H1 (cell line): ENCODE measurements around the gene ATG9B.

ENCODE experiments used
- BACH1 ChIP-seq: IDR thresholded peaks from 2 replicates; pipeline ENCODE4 v1.6.1; 2012; ENCODE audit warnings: low read length, improper control_type of control experiment
- CTCF ChIP-seq, 3 experiments: IDR thresholded peaks; 1 replicate in 2 of 3; 2 replicates in 1 of 3; pipeline versions ENCODE4 v1.5.1 to v1.6.1; 2011; ENCODE audit warnings: low read length in 3 of 3, mild to moderate bottlenecking in 3 of 3, inconsistent platforms in 2 of 3, low read depth in 1 of 3, moderate library complexity in 1 of 3; ENCODE audit not compliant: insufficient read depth in 1 of 3; ENCODE audit errors: control extremely low read depth in 1 of 3
- EP300 ChIP-seq, 2 experiments: IDR thresholded peaks; 1 replicate in 1 of 2; 2 replicates in 1 of 2; pipeline ENCODE4 v1.6.1; 2011 to 2012; ENCODE audit warnings: low read depth in 2 of 2, low read length in 2 of 2, mild to moderate bottlenecking in 2 of 2, borderline replicate concordance in 1 of 2, inconsistent platforms in 1 of 2, moderate library complexity in 1 of 2
- GABPA ChIP-seq: IDR thresholded peaks from 2 replicates; pipeline ENCODE4 v1.6.1; 2011; ENCODE audit warnings: mild to moderate bottlenecking, low read length, moderate library complexity, borderline replicate concordance; ENCODE audit not compliant: insufficient read depth
- KDM1A ChIP-seq: fragments of 200-600, 300-600 bp; sonication (generic); IDR thresholded peaks from 2 replicates; pipeline ENCODE4 v1.7.1; 2016; ENCODE audit warnings: mild to moderate bottlenecking, low read length, borderline replicate concordance
- MAFK ChIP-seq: IDR thresholded peaks from 2 replicates; pipeline ENCODE4 v1.6.1; 2012; ENCODE audit warnings: low read depth, mild to moderate bottlenecking, improper control_type of control experiment, low read length
- POLR2A ChIP-seq, 2 experiments: IDR thresholded peaks; 1 replicate in 1 of 2; 2 replicates in 1 of 2; pipeline ENCODE4 v1.6.1; 2011; ENCODE audit warnings: low read depth in 2 of 2, low read length in 2 of 2, mild to moderate bottlenecking in 2 of 2; ENCODE audit errors: control extremely low read depth in 1 of 2
- SRF ChIP-seq: IDR thresholded peaks from 2 replicates; pipeline ENCODE4 v1.6.1; 2011; ENCODE audit warnings: mild to moderate bottlenecking, low read depth, low read length, moderate library complexity
- TF ChIP-seq, protein P1 (sequence below): IDR thresholded peaks from 2 replicates; pipeline ENCODE4 v1.6.1; 2011; ENCODE audit warnings: low read depth, mild to moderate bottlenecking, low read length; ENCODE audit not compliant: insufficient read depth
- TF ChIP-seq, protein P2 (sequence below): fragments of 300-600 bp; sonication (generic); IDR thresholded peaks from 2 replicates; pipeline ENCODE4 v1.7.1; 2012; ENCODE audit warnings: low read length, moderate library complexity, mild to moderate bottlenecking, inconsistent platforms; ENCODE audit not compliant: insufficient replicate concordance

DNA sequence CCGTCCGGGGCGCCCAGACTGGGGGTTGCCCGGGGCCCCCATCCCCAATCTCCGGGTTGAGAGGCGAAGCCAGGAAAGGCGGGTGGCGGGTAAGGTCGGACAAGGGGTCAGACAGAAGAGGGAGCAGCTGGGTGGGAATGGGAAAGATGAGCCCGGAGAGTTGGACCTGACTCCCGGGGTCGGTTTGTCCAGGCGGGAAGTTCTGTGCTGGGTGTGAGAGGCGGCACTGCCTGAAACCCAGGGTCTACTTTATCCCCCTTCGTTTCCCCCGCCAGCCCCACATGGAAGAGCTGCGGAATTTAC is 35.8 kb upstream of the ATG9B start:
- TF ChIP-seq MAFK (no peak), BACH1 (no peak), CTCF (IDR thresholded peaks at IDR 0.05; ENCODE audit: control extremely low read depth in 1 of 3, insufficient read depth in 1 of 3, low read depth in 1 of 3, low read length in 3 of 3) (no peak), EP300 (IDR thresholded peaks at IDR 0.05; ENCODE audit: borderline replicate concordance in 1 of 2, low read depth in 2 of 2, low read length in 2 of 2) (no peak), POLR2A (IDR thresholded peaks at IDR 0.05; ENCODE audit: control extremely low read depth in 1 of 2, low read depth in 2 of 2, low read length in 2 of 2) (no peak), GABPA (no peak), SRF (no peak), KDM1A (no peak)
- TF ChIP-seq, protein P1, sequence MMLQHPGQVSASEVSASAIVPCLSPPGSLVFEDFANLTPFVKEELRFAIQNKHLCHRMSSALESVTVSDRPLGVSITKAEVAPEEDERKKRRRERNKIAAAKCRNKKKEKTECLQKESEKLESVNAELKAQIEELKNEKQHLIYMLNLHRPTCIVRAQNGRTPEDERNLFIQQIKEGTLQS = no peak
- TF ChIP-seq, protein P2, sequence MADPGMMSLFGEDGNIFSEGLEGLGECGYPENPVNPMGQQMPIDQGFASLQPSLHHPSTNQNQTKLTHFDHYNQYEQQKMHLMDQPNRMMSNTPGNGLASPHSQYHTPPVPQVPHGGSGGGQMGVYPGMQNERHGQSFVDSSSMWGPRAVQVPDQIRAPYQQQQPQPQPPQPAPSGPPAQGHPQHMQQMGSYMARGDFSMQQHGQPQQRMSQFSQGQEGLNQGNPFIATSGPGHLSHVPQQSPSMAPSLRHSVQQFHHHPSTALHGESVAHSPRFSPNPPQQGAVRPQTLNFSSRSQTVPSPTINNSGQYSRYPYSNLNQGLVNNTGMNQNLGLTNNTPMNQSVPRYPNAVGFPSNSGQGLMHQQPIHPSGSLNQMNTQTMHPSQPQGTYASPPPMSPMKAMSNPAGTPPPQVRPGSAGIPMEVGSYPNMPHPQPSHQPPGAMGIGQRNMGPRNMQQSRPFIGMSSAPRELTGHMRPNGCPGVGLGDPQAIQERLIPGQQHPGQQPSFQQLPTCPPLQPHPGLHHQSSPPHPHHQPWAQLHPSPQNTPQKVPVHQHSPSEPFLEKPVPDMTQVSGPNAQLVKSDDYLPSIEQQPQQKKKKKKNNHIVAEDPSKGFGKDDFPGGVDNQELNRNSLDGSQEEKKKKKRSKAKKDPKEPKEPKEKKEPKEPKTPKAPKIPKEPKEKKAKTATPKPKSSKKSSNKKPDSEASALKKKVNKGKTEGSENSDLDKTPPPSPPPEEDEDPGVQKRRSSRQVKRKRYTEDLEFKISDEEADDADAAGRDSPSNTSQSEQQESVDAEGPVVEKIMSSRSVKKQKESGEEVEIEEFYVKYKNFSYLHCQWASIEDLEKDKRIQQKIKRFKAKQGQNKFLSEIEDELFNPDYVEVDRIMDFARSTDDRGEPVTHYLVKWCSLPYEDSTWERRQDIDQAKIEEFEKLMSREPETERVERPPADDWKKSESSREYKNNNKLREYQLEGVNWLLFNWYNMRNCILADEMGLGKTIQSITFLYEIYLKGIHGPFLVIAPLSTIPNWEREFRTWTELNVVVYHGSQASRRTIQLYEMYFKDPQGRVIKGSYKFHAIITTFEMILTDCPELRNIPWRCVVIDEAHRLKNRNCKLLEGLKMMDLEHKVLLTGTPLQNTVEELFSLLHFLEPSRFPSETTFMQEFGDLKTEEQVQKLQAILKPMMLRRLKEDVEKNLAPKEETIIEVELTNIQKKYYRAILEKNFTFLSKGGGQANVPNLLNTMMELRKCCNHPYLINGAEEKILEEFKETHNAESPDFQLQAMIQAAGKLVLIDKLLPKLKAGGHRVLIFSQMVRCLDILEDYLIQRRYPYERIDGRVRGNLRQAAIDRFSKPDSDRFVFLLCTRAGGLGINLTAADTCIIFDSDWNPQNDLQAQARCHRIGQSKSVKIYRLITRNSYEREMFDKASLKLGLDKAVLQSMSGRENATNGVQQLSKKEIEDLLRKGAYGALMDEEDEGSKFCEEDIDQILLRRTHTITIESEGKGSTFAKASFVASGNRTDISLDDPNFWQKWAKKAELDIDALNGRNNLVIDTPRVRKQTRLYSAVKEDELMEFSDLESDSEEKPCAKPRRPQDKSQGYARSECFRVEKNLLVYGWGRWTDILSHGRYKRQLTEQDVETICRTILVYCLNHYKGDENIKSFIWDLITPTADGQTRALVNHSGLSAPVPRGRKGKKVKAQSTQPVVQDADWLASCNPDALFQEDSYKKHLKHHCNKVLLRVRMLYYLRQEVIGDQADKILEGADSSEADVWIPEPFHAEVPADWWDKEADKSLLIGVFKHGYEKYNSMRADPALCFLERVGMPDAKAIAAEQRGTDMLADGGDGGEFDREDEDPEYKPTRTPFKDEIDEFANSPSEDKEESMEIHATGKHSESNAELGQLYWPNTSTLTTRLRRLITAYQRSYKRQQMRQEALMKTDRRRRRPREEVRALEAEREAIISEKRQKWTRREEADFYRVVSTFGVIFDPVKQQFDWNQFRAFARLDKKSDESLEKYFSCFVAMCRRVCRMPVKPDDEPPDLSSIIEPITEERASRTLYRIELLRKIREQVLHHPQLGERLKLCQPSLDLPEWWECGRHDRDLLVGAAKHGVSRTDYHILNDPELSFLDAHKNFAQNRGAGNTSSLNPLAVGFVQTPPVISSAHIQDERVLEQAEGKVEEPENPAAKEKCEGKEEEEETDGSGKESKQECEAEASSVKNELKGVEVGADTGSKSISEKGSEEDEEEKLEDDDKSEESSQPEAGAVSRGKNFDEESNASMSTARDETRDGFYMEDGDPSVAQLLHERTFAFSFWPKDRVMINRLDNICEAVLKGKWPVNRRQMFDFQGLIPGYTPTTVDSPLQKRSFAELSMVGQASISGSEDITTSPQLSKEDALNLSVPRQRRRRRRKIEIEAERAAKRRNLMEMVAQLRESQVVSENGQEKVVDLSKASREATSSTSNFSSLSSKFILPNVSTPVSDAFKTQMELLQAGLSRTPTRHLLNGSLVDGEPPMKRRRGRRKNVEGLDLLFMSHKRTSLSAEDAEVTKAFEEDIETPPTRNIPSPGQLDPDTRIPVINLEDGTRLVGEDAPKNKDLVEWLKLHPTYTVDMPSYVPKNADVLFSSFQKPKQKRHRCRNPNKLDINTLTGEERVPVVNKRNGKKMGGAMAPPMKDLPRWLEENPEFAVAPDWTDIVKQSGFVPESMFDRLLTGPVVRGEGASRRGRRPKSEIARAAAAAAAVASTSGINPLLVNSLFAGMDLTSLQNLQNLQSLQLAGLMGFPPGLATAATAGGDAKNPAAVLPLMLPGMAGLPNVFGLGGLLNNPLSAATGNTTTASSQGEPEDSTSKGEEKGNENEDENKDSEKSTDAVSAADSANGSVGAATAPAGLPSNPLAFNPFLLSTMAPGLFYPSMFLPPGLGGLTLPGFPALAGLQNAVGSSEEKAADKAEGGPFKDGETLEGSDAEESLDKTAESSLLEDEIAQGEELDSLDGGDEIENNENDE = no peak
